ENCODE measurements around the gene TK2. TPM values are rescaled to one million over a fixed set of nuclear protein-coding genes. Genes with fewer than 3 reads are reported as not detected.

Gene TK2
- total and polyA plus RNA-seq, 2 experiments from 2014 or later, result 1.8 to 4.2 TPM

- no peaks in the 10 kb centered on the region for H3K4me1 ChIP-seq (ENCODE audit: insufficient read depth)
- no peaks in the 10 kb centered on the region for H3K9me3 Mint-ChIP-seq
Observed at GRCh38 chr16:66471264-66471663, 78.7 kb downstream of the TK2 start.

GRCh38 chr16:66470556-66470955 lies 79.4 kb downstream of the TK2 start:
- DNase-seq (ENCODE audit: low spot score), result no peak
- no peak overlapping the region for H3K4me2 ChIP-seq
- no peaks in the 10 kb centered on the region for H4K20me1 ChIP-seq (replicated peaks; ENCODE audit: insufficient read depth)
- Mint-ChIP-seq H3K27ac (no peak overlapping the region), H3K4me1 (peaks cover 13% of the 10 kb centered on the region), H3K36me3 (ENCODE audit: low read depth) (no peaks in the 10 kb centered on the region), H3K4me3 (no peak overlapping the region), H3K27me3 (ENCODE audit: insufficient read depth, low read depth, poor library complexity) (peaks cover 9% of the 10 kb centered on the region), H3K9me3 (no peaks in the 10 kb centered on the region)
- ATAC-seq, result no peak
- H3K36me3 ChIP-seq (ENCODE audit: insufficient read depth), result no peaks in the 10 kb centered on the region
- no peak overlapping the region for H3K4me3 ChIP-seq
- 0 out of 2 replicates have a peak, but pooled peaks cover 4% of the 10 kb centered on the region for H3K9me2 ChIP-seq (ENCODE audit: insufficient read depth)
- no peaks in the 10 kb centered on the region for H3K4me1 ChIP-seq (ENCODE audit: insufficient read depth)
- H3K27ac ChIP-seq (ENCODE audit: low read depth), result no peak overlapping the region
- H3K27me3 ChIP-seq (ENCODE audit: insufficient read depth), result no peaks in the 10 kb centered on the region
- no peak overlapping the region for H2AFZ ChIP-seq
- no peaks in the 10 kb centered on the region for H3F3A ChIP-seq (replicated peaks; ENCODE audit: low read depth)
- no peaks in the 10 kb centered on the region for H3K79me2 ChIP-seq (replicated peaks; ENCODE audit: insufficient read depth)
- TF ChIP-seq STAT1 (IDR thresholded peaks at IDR 0.05; ENCODE audit: unreplicated experiment) (no peak), CREB1 (CRISPR knock-in tag; IDR thresholded peaks at IDR 0.05; ENCODE audit: low read depth) (no peak), EZH2 (IDR thresholded peaks at IDR 0.05; ENCODE audit: low read depth, unreplicated experiment) (no peak), ZNF462 (CRISPR knock-in tag; IDR thresholded peaks at IDR 0.05) (no peak), POLR2AphosphoS5 (IDR thresholded peaks at IDR 0.05; ENCODE audit: low read depth) (no peak)

More at GRCh38 chr16:66471264-66471663, 78.7 kb downstream of the TK2 start:
- ATAC-seq, result no peak
- no peaks in the 10 kb centered on the region for H3F3A ChIP-seq (replicated peaks; ENCODE audit: low read depth)
- Mint-ChIP-seq H3K4me1 (peaks cover 14% of the 10 kb centered on the region), H3K27ac (no peak overlapping the region), H3K4me3 (no peak overlapping the region), H3K36me3 (ENCODE audit: low read depth) (no peaks in the 10 kb centered on the region), H3K27me3 (ENCODE audit: insufficient read depth, low read depth, poor library complexity) (peaks cover 9% of the 10 kb centered on the region)
- no peaks in the 10 kb centered on the region for H3K27me3 ChIP-seq (ENCODE audit: insufficient read depth)
- no peak overlapping the region for H3K4me3 ChIP-seq
- no peaks in the 10 kb centered on the region for H3K36me3 ChIP-seq (ENCODE audit: insufficient read depth)
- no peak overlapping the region for H3K4me2 ChIP-seq
- no peak for TF ChIP-seq ETS1 (IDR thresholded peaks at IDR 0.05)
- TF ChIP-seq ZNF331 (CRISPR knock-in tag; IDR thresholded peaks at IDR 0.05; ENCODE audit: low read depth), result no peak
- no peak for TF ChIP-seq JUNB (IDR thresholded peaks at IDR 0.05; ENCODE audit: unreplicated experiment)
- no peak for TF ChIP-seq CTCF (conservative IDR thresholded peaks at IDR 0.05; ENCODE audit: low read depth in 2 of 2)
- no peak for TF ChIP-seq CREB1 (CRISPR knock-in tag; IDR thresholded peaks at IDR 0.05; ENCODE audit: low read depth)
- TF ChIP-seq ZNF114 (CRISPR knock-in tag; IDR thresholded peaks at IDR 0.05), result no peak
- H3K27ac ChIP-seq (ENCODE audit: low read depth), result no peak overlapping the region
- no peak overlapping the region for H2AFZ ChIP-seq
- H3K79me2 ChIP-seq (replicated peaks; ENCODE audit: insufficient read depth), result no peaks in the 10 kb centered on the region
- no peak for DNase-seq (ENCODE audit: low spot score)
- 0 out of 2 replicates have a peak, but pooled peaks cover 4% of the 10 kb centered on the region for H3K9me2 ChIP-seq (ENCODE audit: insufficient read depth)
- no peaks in the 10 kb centered on the region for H4K20me1 ChIP-seq (replicated peaks; ENCODE audit: insufficient read depth)

Data from GM23338 (cell line).